GM23338 (cell line): ENCODE measurements around the gene PACS2. TPM values are rescaled to one million over a fixed set of nuclear protein-coding genes. Genes with fewer than 3 reads are reported as not detected.

Experiments
- ATAC-seq: fragments of 200-7000 bp; cut with Tn5 transposase; 3 replicates; pipeline ENCODE4 v1.9.1; 2020
- DNase-seq: peaks from one replicate; pipeline ENCODE4 v3.0.0-alpha.2; 2015; ENCODE audit warnings: low spot score
- H2AFZ ChIP-seq: fragments of 200-600 bp; sonication (generic); 2 replicates; pipeline ENCODE4 v1.8.0; 2016; ENCODE audit warnings: antibody characterized with exemption, mild to moderate bottlenecking, moderate library complexity
- H3F3A ChIP-seq: fragments of 200-600 bp; sonication (generic); replicated peaks from 2 replicates; pipeline ENCODE4 v1.8.0; 2017; ENCODE audit warnings: antibody characterized with exemption, mixed run types, low read depth
- H3K27ac ChIP-seq: fragments of 200-600 bp; sonication (generic); 2 replicates; pipeline ENCODE4 v1.6.1; 2016; ENCODE audit warnings: low read depth
- H3K27me3 ChIP-seq: fragments of 200-600 bp; sonication (generic); 2 replicates; pipeline ENCODE4 v1.8.0; 2016; ENCODE audit warnings: mild to moderate bottlenecking, mixed run types, moderate library complexity; ENCODE audit not compliant: insufficient read depth
- H3K36me3 ChIP-seq: fragments of 200-600 bp; sonication (generic); 2 replicates; pipeline ENCODE4 v1.8.0; 2016; ENCODE audit warnings: mild to moderate bottlenecking; ENCODE audit not compliant: insufficient read depth
- H3K4me1 ChIP-seq: fragments of 200-600 bp; sonication (generic); 2 replicates; pipeline ENCODE4 v1.8.0; 2016; ENCODE audit warnings: mild to moderate bottlenecking, moderate library complexity; ENCODE audit not compliant: insufficient read depth
- H3K4me2 ChIP-seq: fragments of 200-600 bp; sonication (generic); 2 replicates; pipeline ENCODE4 v1.7.1; 2017; ENCODE audit warnings: mixed run types
- H3K4me3 ChIP-seq: fragments of 200-600 bp; sonication (generic); 2 replicates; pipeline ENCODE4 v1.6.1; 2016; ENCODE audit warnings: mixed run types
- H3K79me2 ChIP-seq: fragments of 200-600 bp; sonication (generic); replicated peaks from 2 replicates; pipeline ENCODE4 v1.8.0; 2017; ENCODE audit warnings: mild to moderate bottlenecking; ENCODE audit not compliant: insufficient read depth
- H3K9me2 ChIP-seq: fragments of 200-600 bp; sonication (generic); 2 replicates; pipeline ENCODE4 v1.8.0; 2017; ENCODE audit not compliant: insufficient read depth
- H4K20me1 ChIP-seq: fragments of 200-600 bp; sonication (generic); replicated peaks from 2 replicates; pipeline ENCODE4 v1.8.0; 2017; ENCODE audit warnings: mild to moderate bottlenecking; ENCODE audit not compliant: insufficient read depth
- H3K27ac Mint-ChIP-seq: 2 replicates; pipeline ENCODE4 v1.8.0; 2020; ENCODE audit warnings: inconsistent platforms, mild to moderate bottlenecking, moderate library complexity, mixed read lengths
- H3K27me3 Mint-ChIP-seq: 3 replicates; pipeline ENCODE4 v1.8.0; 2022; ENCODE audit warnings: low read depth, mild to moderate bottlenecking, moderate library complexity, mixed read lengths, inconsistent platforms; ENCODE audit not compliant: insufficient read depth, poor library complexity
- H3K36me3 Mint-ChIP-seq: 3 replicates; pipeline ENCODE4 v1.8.0; 2021; ENCODE audit warnings: low read depth, mild to moderate bottlenecking, inconsistent platforms, moderate library complexity, mixed read lengths
- H3K4me1 Mint-ChIP-seq: 3 replicates; pipeline ENCODE4 v1.8.0; 2020; ENCODE audit warnings: mild to moderate bottlenecking, inconsistent platforms, mixed read lengths
- H3K4me3 Mint-ChIP-seq: 3 replicates; pipeline ENCODE4 v1.8.0; 2021; ENCODE audit warnings: moderate library complexity, mild to moderate bottlenecking, inconsistent platforms, mixed read lengths
- H3K9me3 Mint-ChIP-seq: 3 replicates; pipeline ENCODE4 v1.8.0; 2020; ENCODE audit warnings: moderate library complexity, mild to moderate bottlenecking, inconsistent platforms, mixed read lengths
- CREB1 ChIP-seq: fragments of 250-450 bp; sonication (Bioruptor Pico); IDR thresholded peaks from 2 replicates; pipeline ENCODE4 v1.5.0; 2020; ENCODE audit warnings: low read depth, mild to moderate bottlenecking, moderate library complexity
- EZH2phosphoT487 ChIP-seq: fragments of 200-600 bp; sonication (generic); IDR thresholded peaks from one replicate; pipeline ENCODE4 v1.8.1; 2018; ENCODE audit warnings: antibody characterized with exemption; ENCODE audit not compliant: unreplicated experiment
- JUNB ChIP-seq: IDR thresholded peaks from one replicate; pipeline ENCODE4 v1.6.1; 2016; ENCODE audit warnings: antibody characterized with exemption; ENCODE audit not compliant: unreplicated experiment
- NANOG ChIP-seq: IDR thresholded peaks from 2 replicates; pipeline ENCODE4 v1.6.1; 2016; ENCODE audit warnings: antibody characterized with exemption, borderline replicate concordance
- POLR2AphosphoS5 ChIP-seq: IDR thresholded peaks from 2 replicates; pipeline ENCODE4 v1.6.1; 2016; ENCODE audit warnings: antibody characterized with exemption, low read depth
- ZNF114 ChIP-seq: fragments of 250-450 bp; sonication (Bioruptor Pico); IDR thresholded peaks from 2 replicates; pipeline ENCODE4 v1.5.0; 2020; ENCODE audit warnings: mild to moderate bottlenecking, moderate library complexity
- ZNF331 ChIP-seq: fragments of 250-450 bp; sonication (Bioruptor Pico); IDR thresholded peaks from 2 replicates; pipeline ENCODE4 v1.5.0; 2020; ENCODE audit warnings: low read depth, mild to moderate bottlenecking, moderate library complexity
- polyA plus RNA-seq: library from polyadenylated mRNA; unstranded; fragments of >200 nt; fragmentation: Nextera tagmentation; extraction: Ambion mirVana; gene quantifications from 2 replicates; pipeline ENCODE4 v1.2.1, GENCODE V29; 2016
- total RNA-seq: library from RNA; depleted of rRNA; stranded (reverse); fragments of >200 nt; shearing (Covaris generic); gene quantifications from 2 replicates; pipeline ENCODE4 v1.2.3, GENCODE V29; 2014
- TF ChIP-seq, protein P1 (sequence below): IDR thresholded peaks from 2 replicates; pipeline ENCODE4 v1.6.1; 2016; ENCODE audit warnings: antibody characterized with exemption
- TF ChIP-seq, protein P2 (sequence below): IDR thresholded peaks from one replicate; pipeline ENCODE4 v1.6.1; 2018; ENCODE audit warnings: antibody characterized with exemption; ENCODE audit not compliant: unreplicated experiment
- TF ChIP-seq, protein P3 (sequence below), 2 experiments: fragments of 200-600 bp in 1 of 2; sonication (generic) in 1 of 2; conservative IDR thresholded peaks; 2 replicates each; pipeline versions ENCODE4 v1.5.1 to v1.6.1; 2016 to 2017; ENCODE audit warnings: antibody characterized with exemption in 2 of 2, low read depth in 2 of 2, mild to moderate bottlenecking in 2 of 2, moderate library complexity in 1 of 2

Gene PACS2
- total and polyA plus RNA-seq, 2 experiments from 2014 or later: 22.5 to 79.0 TPM

DNA sequence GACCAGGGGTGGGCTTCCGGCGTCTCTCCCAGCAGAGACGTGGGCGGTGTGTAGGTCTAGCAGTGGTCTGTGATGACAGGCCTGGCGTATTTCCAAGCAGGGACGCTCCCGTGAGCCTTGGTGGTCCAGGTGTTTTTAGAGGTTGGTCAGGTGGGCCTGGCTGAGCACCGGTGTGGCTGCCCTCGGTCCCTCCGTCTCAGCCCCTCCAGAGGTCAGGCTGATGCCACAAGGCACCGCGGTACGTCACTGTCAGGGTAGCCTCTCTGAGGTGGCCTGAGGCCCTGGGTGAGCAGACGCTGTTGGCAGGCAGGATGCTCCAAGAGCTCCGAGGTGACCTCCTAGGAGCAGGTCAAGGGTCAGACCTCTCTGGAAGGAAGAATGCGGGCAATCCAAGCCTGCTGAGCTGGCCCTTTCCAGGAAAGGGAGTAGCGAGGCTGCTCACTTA is 118.6 kb downstream of the PACS2 start:
- peaks cover 17% of the 10 kb centered on the region for H3K4me1 Mint-ChIP-seq
- no peak overlapping the region for H2AFZ ChIP-seq
- no peaks in the 10 kb centered on the region for H3K9me3 Mint-ChIP-seq
- no peaks in the 10 kb centered on the region for H3K36me3 ChIP-seq
- peak overlapping the region; percentile 67; the same call in 1 of the 2 replicates for H3K27ac Mint-ChIP-seq
- H3F3A ChIP-seq: 0 out of 2 replicates have a peak, but pooled peaks cover 2% of the 10 kb centered on the region
- H3K36me3 Mint-ChIP-seq: peaks cover 29% of the 10 kb centered on the region
- no peaks in the 10 kb centered on the region for H3K27me3 ChIP-seq
- H3K79me2 ChIP-seq: peaks cover 98% of the 10 kb centered on the region
- peak overlapping the region; percentile 59; the same call in 1 of the 2 replicates for H3K27ac ChIP-seq
- peaks cover 78% of the 10 kb centered on the region for H4K20me1 ChIP-seq
- no peak overlapping the region for H3K4me3 Mint-ChIP-seq
- no peak for DNase-seq
- 0 out of 2 replicates have a peak, but pooled peaks cover 3% of the 10 kb centered on the region for H3K4me1 ChIP-seq
- H3K27me3 Mint-ChIP-seq: no peaks in the 10 kb centered on the region
- H3K9me2 ChIP-seq: no peaks in the 10 kb centered on the region
- 0 out of 2 replicates have a peak overlapping the region, but pooled peaks have one; percentile 14 for H3K4me2 ChIP-seq
- TF ChIP-seq POLR2AphosphoS5 (peak; percentile 35; the same call in 1 of the 2 replicates), CREB1 (CRISPR knock-in tag) (no peak)
- TF ChIP-seq, protein P1, sequence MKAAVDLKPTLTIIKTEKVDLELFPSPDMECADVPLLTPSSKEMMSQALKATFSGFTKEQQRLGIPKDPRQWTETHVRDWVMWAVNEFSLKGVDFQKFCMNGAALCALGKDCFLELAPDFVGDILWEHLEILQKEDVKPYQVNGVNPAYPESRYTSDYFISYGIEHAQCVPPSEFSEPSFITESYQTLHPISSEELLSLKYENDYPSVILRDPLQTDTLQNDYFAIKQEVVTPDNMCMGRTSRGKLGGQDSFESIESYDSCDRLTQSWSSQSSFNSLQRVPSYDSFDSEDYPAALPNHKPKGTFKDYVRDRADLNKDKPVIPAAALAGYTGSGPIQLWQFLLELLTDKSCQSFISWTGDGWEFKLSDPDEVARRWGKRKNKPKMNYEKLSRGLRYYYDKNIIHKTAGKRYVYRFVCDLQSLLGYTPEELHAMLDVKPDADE: no peak
- TF ChIP-seq, protein P2, sequence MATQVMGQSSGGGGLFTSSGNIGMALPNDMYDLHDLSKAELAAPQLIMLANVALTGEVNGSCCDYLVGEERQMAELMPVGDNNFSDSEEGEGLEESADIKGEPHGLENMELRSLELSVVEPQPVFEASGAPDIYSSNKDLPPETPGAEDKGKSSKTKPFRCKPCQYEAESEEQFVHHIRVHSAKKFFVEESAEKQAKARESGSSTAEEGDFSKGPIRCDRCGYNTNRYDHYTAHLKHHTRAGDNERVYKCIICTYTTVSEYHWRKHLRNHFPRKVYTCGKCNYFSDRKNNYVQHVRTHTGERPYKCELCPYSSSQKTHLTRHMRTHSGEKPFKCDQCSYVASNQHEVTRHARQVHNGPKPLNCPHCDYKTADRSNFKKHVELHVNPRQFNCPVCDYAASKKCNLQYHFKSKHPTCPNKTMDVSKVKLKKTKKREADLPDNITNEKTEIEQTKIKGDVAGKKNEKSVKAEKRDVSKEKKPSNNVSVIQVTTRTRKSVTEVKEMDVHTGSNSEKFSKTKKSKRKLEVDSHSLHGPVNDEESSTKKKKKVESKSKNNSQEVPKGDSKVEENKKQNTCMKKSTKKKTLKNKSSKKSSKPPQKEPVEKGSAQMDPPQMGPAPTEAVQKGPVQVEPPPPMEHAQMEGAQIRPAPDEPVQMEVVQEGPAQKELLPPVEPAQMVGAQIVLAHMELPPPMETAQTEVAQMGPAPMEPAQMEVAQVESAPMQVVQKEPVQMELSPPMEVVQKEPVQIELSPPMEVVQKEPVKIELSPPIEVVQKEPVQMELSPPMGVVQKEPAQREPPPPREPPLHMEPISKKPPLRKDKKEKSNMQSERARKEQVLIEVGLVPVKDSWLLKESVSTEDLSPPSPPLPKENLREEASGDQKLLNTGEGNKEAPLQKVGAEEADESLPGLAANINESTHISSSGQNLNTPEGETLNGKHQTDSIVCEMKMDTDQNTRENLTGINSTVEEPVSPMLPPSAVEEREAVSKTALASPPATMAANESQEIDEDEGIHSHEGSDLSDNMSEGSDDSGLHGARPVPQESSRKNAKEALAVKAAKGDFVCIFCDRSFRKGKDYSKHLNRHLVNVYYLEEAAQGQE: no peak
- peak; percentile 81 for ATAC-seq
- H3K4me3 ChIP-seq: no peak overlapping the region

DNA sequence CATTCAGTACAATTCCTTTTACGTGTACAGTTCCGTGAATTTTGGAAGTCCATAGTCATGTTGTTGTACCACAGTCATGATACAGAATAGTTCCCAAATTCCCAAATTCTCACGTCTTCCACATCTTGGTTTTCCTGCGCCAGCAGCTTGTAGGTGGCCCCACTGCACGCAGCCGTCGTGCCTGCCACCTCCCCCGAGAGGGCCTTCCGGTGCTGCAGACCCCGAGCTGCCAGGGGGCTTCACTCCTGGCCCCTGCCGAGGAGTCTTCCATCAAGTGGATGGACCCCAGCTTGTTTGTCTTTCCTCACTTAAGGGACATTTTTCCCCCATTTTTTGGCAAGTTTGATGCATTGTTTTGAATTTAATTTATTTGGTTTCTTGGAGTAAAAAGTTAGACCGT is 121.9 kb downstream of the PACS2 start:
- Mint-ChIP-seq H3K4me1 (peaks cover 17% of the 10 kb centered on the region), H3K27ac (peak overlapping the region; percentile 75), H3K36me3 (peaks cover 6% of the 10 kb centered on the region; the same call in 1 of the 3 replicates), H3K27me3 (no peaks in the 10 kb centered on the region), H3K9me3 (no peaks in the 10 kb centered on the region), H3K4me3 (no peak overlapping the region)
- Histone ChIP-seq H3F3A (0 out of 2 replicates have a peak, but pooled peaks cover 2% of the 10 kb centered on the region), H4K20me1 (peaks cover 51% of the 10 kb centered on the region), H3K27me3 (no peaks in the 10 kb centered on the region), H3K4me1 (0 out of 2 replicates have a peak, but pooled peaks cover 3% of the 10 kb centered on the region), H3K4me2 (no peak overlapping the region), H2AFZ (no peak overlapping the region), H3K79me2 (peaks cover 68% of the 10 kb centered on the region), H3K4me3 (no peak overlapping the region), H3K27ac (no peak overlapping the region), H3K9me2 (no peaks in the 10 kb centered on the region), H3K36me3 (no peaks in the 10 kb centered on the region)
- ATAC-seq: no peak
- no peak for DNase-seq
- TF ChIP-seq POLR2AphosphoS5 (no peak), EZH2phosphoT487 (no peak), ZNF114 (CRISPR knock-in tag) (no peak), JUNB (no peak), NANOG (no peak), ZNF331 (CRISPR knock-in tag) (no peak), CREB1 (CRISPR knock-in tag) (no peak)
- TF ChIP-seq, protein P3, sequence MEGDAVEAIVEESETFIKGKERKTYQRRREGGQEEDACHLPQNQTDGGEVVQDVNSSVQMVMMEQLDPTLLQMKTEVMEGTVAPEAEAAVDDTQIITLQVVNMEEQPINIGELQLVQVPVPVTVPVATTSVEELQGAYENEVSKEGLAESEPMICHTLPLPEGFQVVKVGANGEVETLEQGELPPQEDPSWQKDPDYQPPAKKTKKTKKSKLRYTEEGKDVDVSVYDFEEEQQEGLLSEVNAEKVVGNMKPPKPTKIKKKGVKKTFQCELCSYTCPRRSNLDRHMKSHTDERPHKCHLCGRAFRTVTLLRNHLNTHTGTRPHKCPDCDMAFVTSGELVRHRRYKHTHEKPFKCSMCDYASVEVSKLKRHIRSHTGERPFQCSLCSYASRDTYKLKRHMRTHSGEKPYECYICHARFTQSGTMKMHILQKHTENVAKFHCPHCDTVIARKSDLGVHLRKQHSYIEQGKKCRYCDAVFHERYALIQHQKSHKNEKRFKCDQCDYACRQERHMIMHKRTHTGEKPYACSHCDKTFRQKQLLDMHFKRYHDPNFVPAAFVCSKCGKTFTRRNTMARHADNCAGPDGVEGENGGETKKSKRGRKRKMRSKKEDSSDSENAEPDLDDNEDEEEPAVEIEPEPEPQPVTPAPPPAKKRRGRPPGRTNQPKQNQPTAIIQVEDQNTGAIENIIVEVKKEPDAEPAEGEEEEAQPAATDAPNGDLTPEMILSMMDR (conservative IDR thresholded peaks at IDR 0.05; ENCODE audit: low read depth in 2 of 2): no peak
- TF ChIP-seq, protein P2: no peak
